ENCODE measurements around the gene DPM3.

DNA sequence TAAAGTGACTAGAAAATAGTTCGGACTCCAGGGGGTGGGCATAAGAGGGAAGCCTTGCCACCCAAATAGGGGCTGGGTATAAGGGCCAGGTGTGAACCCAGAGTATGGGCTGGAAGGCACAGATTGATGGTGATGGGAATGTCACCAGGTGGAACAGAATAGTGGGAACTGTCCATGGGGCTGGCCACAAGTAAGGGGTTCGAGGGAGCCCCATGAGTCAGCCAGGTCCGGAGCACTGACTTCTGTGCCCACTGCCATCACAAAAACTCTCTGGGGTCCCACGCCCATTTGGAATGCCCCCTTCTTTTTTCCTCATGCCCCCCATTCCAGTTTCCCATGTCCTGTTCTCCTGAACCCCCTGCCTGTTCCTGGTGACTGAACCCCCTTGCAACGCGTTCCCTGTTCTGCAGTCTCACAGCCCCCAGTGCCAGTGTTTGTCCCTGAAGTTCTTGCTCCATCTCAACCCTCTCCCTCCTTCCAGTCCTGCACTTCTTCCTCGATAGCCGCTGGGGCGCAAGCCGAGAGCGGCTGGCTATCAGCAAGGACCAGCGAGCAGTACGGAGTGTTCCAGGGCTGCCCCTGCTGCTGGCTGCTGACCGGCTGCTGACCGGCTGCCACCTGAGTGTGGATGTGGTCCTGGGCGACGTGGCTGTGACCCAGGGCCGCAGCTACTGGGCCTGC is 41.2 kb upstream of the DPM3 start:
- TF ChIP-seq, protein P1, sequence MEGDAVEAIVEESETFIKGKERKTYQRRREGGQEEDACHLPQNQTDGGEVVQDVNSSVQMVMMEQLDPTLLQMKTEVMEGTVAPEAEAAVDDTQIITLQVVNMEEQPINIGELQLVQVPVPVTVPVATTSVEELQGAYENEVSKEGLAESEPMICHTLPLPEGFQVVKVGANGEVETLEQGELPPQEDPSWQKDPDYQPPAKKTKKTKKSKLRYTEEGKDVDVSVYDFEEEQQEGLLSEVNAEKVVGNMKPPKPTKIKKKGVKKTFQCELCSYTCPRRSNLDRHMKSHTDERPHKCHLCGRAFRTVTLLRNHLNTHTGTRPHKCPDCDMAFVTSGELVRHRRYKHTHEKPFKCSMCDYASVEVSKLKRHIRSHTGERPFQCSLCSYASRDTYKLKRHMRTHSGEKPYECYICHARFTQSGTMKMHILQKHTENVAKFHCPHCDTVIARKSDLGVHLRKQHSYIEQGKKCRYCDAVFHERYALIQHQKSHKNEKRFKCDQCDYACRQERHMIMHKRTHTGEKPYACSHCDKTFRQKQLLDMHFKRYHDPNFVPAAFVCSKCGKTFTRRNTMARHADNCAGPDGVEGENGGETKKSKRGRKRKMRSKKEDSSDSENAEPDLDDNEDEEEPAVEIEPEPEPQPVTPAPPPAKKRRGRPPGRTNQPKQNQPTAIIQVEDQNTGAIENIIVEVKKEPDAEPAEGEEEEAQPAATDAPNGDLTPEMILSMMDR (IDR thresholded peaks at IDR 0.05; ENCODE audit: low read length): no peak
- TF ChIP-seq EZH2phosphoT487 (IDR thresholded peaks at IDR 0.05; ENCODE audit: low read length): no peak
